Measurements from ENCODE around the gene ZNF536. TPM values are rescaled to one million over a fixed set of nuclear protein-coding genes. Genes with fewer than 3 reads are reported as not detected.

ZNF536 gene
- total RNA-seq, 4 donors from 2014 or later, result 1.00 to 7.1 (median 1.8) TPM

- TF ChIP-seq POLR2A (IDR thresholded peaks at IDR 0.05) (no peak), CTCF (IDR thresholded peaks at IDR 0.05) (no peak), EP300 (IDR thresholded peaks at IDR 0.05; ENCODE audit: low read depth) (no peak), POLR2AphosphoS5 (IDR thresholded peaks at IDR 0.05) (no peak)
- in situ Hi-C loops (cut with MboI; ENCODE audit: low pct_ligation_motif_present in 1 of 4, low pct_unique_long_range_greater_than_20kb in 1 of 4, low sequenced_read_pairs in 3 of 4), result no loop called here
- Histone ChIP-seq H3K27ac (no peak overlapping the region), H3K36me3 (no peaks in the 10 kb centered on the region), H3K27me3 (no peaks in the 10 kb centered on the region), H3K4me3 (no peak overlapping the region), H3K4me1 (no peaks in the 10 kb centered on the region), H3K9me3 (no peaks in the 10 kb centered on the region)
- DNase-seq, result no peak
- intact Hi-C loops (cut with DNase I; ENCODE audit: low total_unique reads), result no loop called here
- 57 to 60% methylated on average over 2 to 6 of the region's 6 CpGs for WGBS, 2 donors (ENCODE audit: low coverage in 1 of 2)
Observed at GRCh38 chr19:30540761-30541160, 168.6 kb downstream of the ZNF536 start.

GRCh38 chr19:30541575-30541974, 169.4 kb downstream of the ZNF536 start:
- no peaks in the 10 kb centered on the region for H3K4me1 ChIP-seq
- no peak overlapping the region for H3K4me3 ChIP-seq
- TF ChIP-seq POLR2AphosphoS5 (IDR thresholded peaks at IDR 0.05) (no peak), EP300 (IDR thresholded peaks at IDR 0.05; ENCODE audit: low read depth) (no peak), POLR2A (IDR thresholded peaks at IDR 0.05) (no peak), CTCF (IDR thresholded peaks at IDR 0.05) (no peak)
- DNase-seq, result no peak
- no peaks in the 10 kb centered on the region for H3K27me3 ChIP-seq
- in situ Hi-C loops (cut with MboI; ENCODE audit: low pct_ligation_motif_present in 1 of 4, low pct_unique_long_range_greater_than_20kb in 1 of 4, low sequenced_read_pairs in 3 of 4) (no loop called here), intact Hi-C loops (cut with DNase I; ENCODE audit: low total_unique reads) (no loop called here)
- no peak overlapping the region for H3K27ac ChIP-seq
- no peaks in the 10 kb centered on the region for H3K36me3 ChIP-seq
- no peaks in the 10 kb centered on the region for H3K9me3 ChIP-seq

GRCh38 chr19:30543243-30543945, 171.2 kb downstream of the ZNF536 start:
- Histone ChIP-seq H3K27me3 (no peaks in the 10 kb centered on the region), H3K4me3 (no peak overlapping the region), H3K4me1 (no peaks in the 10 kb centered on the region), H3K27ac (no peak overlapping the region), H3K9me3 (no peaks in the 10 kb centered on the region), H3K36me3 (no peaks in the 10 kb centered on the region)
- intact Hi-C loops (cut with DNase I; ENCODE audit: low total_unique reads) (no loop called here), in situ Hi-C loops (cut with MboI; ENCODE audit: low pct_ligation_motif_present in 1 of 4, low pct_unique_long_range_greater_than_20kb in 1 of 4, low sequenced_read_pairs in 3 of 4) (no loop called here)
- TF ChIP-seq EP300 (IDR thresholded peaks at IDR 0.05; ENCODE audit: low read depth) (no peak), POLR2A (IDR thresholded peaks at IDR 0.05) (no peak), POLR2AphosphoS5 (IDR thresholded peaks at IDR 0.05) (no peak), CTCF (IDR thresholded peaks at IDR 0.05) (no peak)
- no peak for DNase-seq
- 60 to 91% methylated on average over 1 to 9 of the region's 9 CpGs for WGBS, 2 donors (ENCODE audit: low coverage in 1 of 2)

- intact Hi-C loops (cut with DNase I; ENCODE audit: low total_unique reads), result no loop called here
- in situ Hi-C loops (cut with MboI; ENCODE audit: low pct_ligation_motif_present in 1 of 4, low pct_unique_long_range_greater_than_20kb in 1 of 4, low sequenced_read_pairs in 3 of 4), result no loop called here
- Histone ChIP-seq H3K4me3 (no peak overlapping the region), H3K4me1 (no peaks in the 10 kb centered on the region), H3K27me3 (no peaks in the 10 kb centered on the region), H3K27ac (no peak overlapping the region), H3K36me3 (no peaks in the 10 kb centered on the region), H3K9me3 (no peaks in the 10 kb centered on the region)
- DNase-seq, result no peak
- 83 to 85% methylated on average over 2 to 7 of the region's 7 CpGs for WGBS, 2 donors (ENCODE audit: low coverage in 1 of 2)
- no peak for TF ChIP-seq POLR2AphosphoS5 (IDR thresholded peaks at IDR 0.05)
Observed at GRCh38 chr19:30545752-30546151, 173.6 kb downstream of the ZNF536 start.

- TF ChIP-seq POLR2A (IDR thresholded peaks at IDR 0.05) (no peak), CTCF (IDR thresholded peaks at IDR 0.05) (no peak), EP300 (IDR thresholded peaks at IDR 0.05; ENCODE audit: low read depth) (no peak), POLR2AphosphoS5 (IDR thresholded peaks at IDR 0.05) (no peak)
- H3K4me1 ChIP-seq, result no peaks in the 10 kb centered on the region
- no peaks in the 10 kb centered on the region for H3K27me3 ChIP-seq
- WGBS, 2 donors (ENCODE audit: low coverage in 1 of 2), result 48 to 100% methylated on average over 1 to 6 of the region's 6 CpGs
- intact Hi-C loops (cut with DNase I; ENCODE audit: low total_unique reads) (no loop called here), in situ Hi-C loops (cut with MboI; ENCODE audit: low pct_ligation_motif_present in 1 of 4, low pct_unique_long_range_greater_than_20kb in 1 of 4, low sequenced_read_pairs in 3 of 4) (no loop called here)
- no peaks in the 10 kb centered on the region for H3K9me3 ChIP-seq
- no peak overlapping the region for H3K27ac ChIP-seq
- H3K4me3 ChIP-seq, result no peak overlapping the region
- DNase-seq, result no peak
- no peaks in the 10 kb centered on the region for H3K36me3 ChIP-seq
Observed at GRCh38 chr19:30546332-30546731, 174.1 kb downstream of the ZNF536 start.
